Sigmoid colon (tissue), 4 donors: ENCODE measurements around the gene CACNA1A.

Source experiments
- EP300 ChIP-seq, 4 donors: sonication (generic); formaldehyde crosslinking; IDR thresholded peaks; one replicate each; pipeline ENCODE4 v1.6.1; 2017; ENCODE audit warnings: antibody characterized with exemption in 4 of 4
- POLR2A ChIP-seq, 2 donors: fragments of 450-650 bp; IDR thresholded peaks; one replicate each; pipeline ENCODE4 v1.6.1; 2016; ENCODE audit warnings: antibody characterized with exemption in 2 of 2, mild to moderate bottlenecking in 2 of 2, moderate library complexity in 2 of 2
- TF ChIP-seq, protein P1 (sequence below), 4 experiments: fragments of 450-650 bp in 3 of 4; fragments of 200-600 bp in 1 of 4; IDR thresholded peaks; one replicate each; pipeline ENCODE4 v1.5.1; 2016 to 2019; ENCODE audit warnings: antibody characterized with exemption in 4 of 4, mild to moderate bottlenecking in 3 of 4, moderate library complexity in 2 of 4

DNA sequence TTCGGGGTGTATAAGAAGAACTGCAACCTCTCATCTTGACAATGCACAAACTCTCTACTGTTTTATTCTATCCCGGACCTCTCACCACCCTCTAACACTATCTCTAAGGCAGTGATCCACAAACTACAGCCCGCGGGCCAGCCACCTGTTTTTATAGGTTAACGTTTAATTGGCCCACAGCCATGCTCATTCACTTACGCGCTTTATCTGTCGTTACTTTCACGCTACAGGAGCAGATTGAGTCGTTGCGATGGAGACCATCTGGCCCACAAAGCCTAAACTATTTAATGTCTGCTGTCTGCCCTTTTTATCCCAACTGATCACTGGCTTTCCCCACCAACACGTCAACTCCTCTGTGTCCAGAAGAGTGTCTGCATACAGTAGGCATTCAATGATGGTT is 158.9 kb downstream of the CACNA1A start:
- TF ChIP-seq, protein P1, sequence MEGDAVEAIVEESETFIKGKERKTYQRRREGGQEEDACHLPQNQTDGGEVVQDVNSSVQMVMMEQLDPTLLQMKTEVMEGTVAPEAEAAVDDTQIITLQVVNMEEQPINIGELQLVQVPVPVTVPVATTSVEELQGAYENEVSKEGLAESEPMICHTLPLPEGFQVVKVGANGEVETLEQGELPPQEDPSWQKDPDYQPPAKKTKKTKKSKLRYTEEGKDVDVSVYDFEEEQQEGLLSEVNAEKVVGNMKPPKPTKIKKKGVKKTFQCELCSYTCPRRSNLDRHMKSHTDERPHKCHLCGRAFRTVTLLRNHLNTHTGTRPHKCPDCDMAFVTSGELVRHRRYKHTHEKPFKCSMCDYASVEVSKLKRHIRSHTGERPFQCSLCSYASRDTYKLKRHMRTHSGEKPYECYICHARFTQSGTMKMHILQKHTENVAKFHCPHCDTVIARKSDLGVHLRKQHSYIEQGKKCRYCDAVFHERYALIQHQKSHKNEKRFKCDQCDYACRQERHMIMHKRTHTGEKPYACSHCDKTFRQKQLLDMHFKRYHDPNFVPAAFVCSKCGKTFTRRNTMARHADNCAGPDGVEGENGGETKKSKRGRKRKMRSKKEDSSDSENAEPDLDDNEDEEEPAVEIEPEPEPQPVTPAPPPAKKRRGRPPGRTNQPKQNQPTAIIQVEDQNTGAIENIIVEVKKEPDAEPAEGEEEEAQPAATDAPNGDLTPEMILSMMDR (IDR thresholded peaks at IDR 0.05) = no peak
- TF ChIP-seq POLR2A (IDR thresholded peaks at IDR 0.05) (no peak), EP300 (IDR thresholded peaks at IDR 0.05) (no peak)
